Neural progenitor cell (in vitro differentiated cells): ENCODE data around the gene TNC. TPM values are rescaled to one million over a fixed set of nuclear protein-coding genes. Genes with fewer than 3 reads are reported as not detected.

Experiments used
- DNase-seq: peaks from one replicate; pipeline ENCODE4 v3.0.0-alpha.2; 2016; ENCODE audit warnings: low spot score
- H2AFZ ChIP-seq: fragments of 200-600 bp; sonication (generic); replicated peaks from 2 replicates; pipeline ENCODE4 v1.6.1; 2016; ENCODE audit warnings: antibody characterized with exemption
- H3F3A ChIP-seq: fragments of 200-600 bp; sonication (generic); 2 replicates; pipeline ENCODE4 v1.6.1; 2016; ENCODE audit warnings: antibody characterized with exemption, low read depth
- H3K27ac ChIP-seq: fragments of 200-600 bp; sonication (generic); 2 replicates; pipeline ENCODE4 v1.5.1; 2016; ENCODE audit warnings: mild to moderate bottlenecking
- H3K27me3 ChIP-seq: fragments of 200-600 bp; sonication (generic); 2 replicates; pipeline ENCODE4 v1.6.1; 2016; ENCODE audit warnings: mild to moderate bottlenecking, moderate library complexity
- H3K36me3 ChIP-seq: fragments of 200-600 bp; sonication (generic); 2 replicates; pipeline ENCODE4 v1.5.1; 2016
- H3K4me1 ChIP-seq: fragments of 200-600 bp; sonication (generic); 2 replicates; pipeline ENCODE4 v1.6.1; 2016; ENCODE audit warnings: mixed run types
- H3K4me2 ChIP-seq: fragments of 200-600 bp; sonication (generic); 2 replicates; pipeline ENCODE4 v1.6.1; 2016
- H3K4me3 ChIP-seq: fragments of 200-600 bp; sonication (generic); 2 replicates; pipeline ENCODE4 v1.5.1; 2016
- H3K79me2 ChIP-seq: fragments of 200-600 bp; sonication (generic); 2 replicates; pipeline ENCODE4 v1.6.1; 2016; ENCODE audit warnings: low read depth
- H3K9ac ChIP-seq: fragments of 200-600 bp; sonication (generic); 2 replicates; pipeline ENCODE4 v1.6.1; 2016
- H3K9me3 ChIP-seq: fragments of 200-600 bp; sonication (generic); 2 replicates; pipeline ENCODE4 v1.5.1; 2016; ENCODE audit warnings: low read depth
- H4K20me1 ChIP-seq: fragments of 200-600 bp; sonication (generic); 2 replicates; pipeline ENCODE4 v1.6.1; 2016; ENCODE audit warnings: low read depth
- H3K27ac Mint-ChIP-seq: 3 replicates; pipeline ENCODE4 v1.8.0; 2021; ENCODE audit warnings: mixed read lengths
- H3K27me3 Mint-ChIP-seq: 2 replicates; pipeline ENCODE4 v1.8.0; 2022; ENCODE audit warnings: low read depth, mild to moderate bottlenecking, inconsistent platforms, moderate library complexity, mixed read lengths; ENCODE audit not compliant: insufficient read depth
- H3K36me3 Mint-ChIP-seq: 3 replicates; pipeline ENCODE4 v1.8.0; 2021; ENCODE audit warnings: mixed read lengths
- H3K4me1 Mint-ChIP-seq: 3 replicates; pipeline ENCODE4 v1.8.0; 2021; ENCODE audit warnings: mixed read lengths
- H3K4me3 Mint-ChIP-seq: 3 replicates; pipeline ENCODE4 v1.8.0; 2021; ENCODE audit warnings: mild to moderate bottlenecking, moderate library complexity, mixed read lengths
- H3K9me3 Mint-ChIP-seq: 3 replicates; pipeline ENCODE4 v1.8.0; 2020; ENCODE audit warnings: mixed read lengths
- EZH2 ChIP-seq: fragments of 200-600 bp; sonication (generic); IDR thresholded peaks from 2 replicates; pipeline ENCODE4 v1.6.1; 2017; ENCODE audit warnings: antibody characterized with exemption, mild to moderate bottlenecking, moderate library complexity
- EZH2phosphoT487 ChIP-seq: fragments of 200-600 bp; sonication (generic); IDR thresholded peaks from 2 replicates; pipeline ENCODE4 v1.6.1; 2017; ENCODE audit warnings: antibody characterized with exemption
- total RNA-seq: library from RNA; depleted of rRNA; stranded (reverse); fragments of >200 nt; gene quantifications from 2 replicates; pipeline ENCODE4 v1.2.3, GENCODE V29; 2015; ENCODE audit warnings: low replicate concordance
- TF ChIP-seq, protein P1 (sequence below): fragments of 200-600 bp; sonication (generic); IDR thresholded peaks from 2 replicates; pipeline ENCODE4 v1.5.1; 2017; ENCODE audit warnings: antibody characterized with exemption, mild to moderate bottlenecking

TNC gene
- total RNA-seq, 1 donor from 2014 or later, result 54.9 TPM

- Histone ChIP-seq H3K36me3 (no peaks in the 10 kb centered on the region), H3K4me1 (peaks cover 10% of the 10 kb centered on the region)
- no peaks in the 10 kb centered on the region for H3K9me3 Mint-ChIP-seq
Measured at GRCh38 chr9:115025721-115026120, 92.2 kb downstream of the TNC start.

GRCh38 chr9:115024925-115025535 is 92.9 kb downstream of the TNC start:
- H3K79me2 ChIP-seq, result no peaks in the 10 kb centered on the region
- Mint-ChIP-seq H3K27ac (no peak overlapping the region), H3K36me3 (peaks cover 6% of the 10 kb centered on the region), H3K9me3 (no peaks in the 10 kb centered on the region), H3K4me1 (peaks cover 6% of the 10 kb centered on the region), H3K4me3 (no peak overlapping the region), H3K27me3 (peaks cover 3% of the 10 kb centered on the region)
- H3K4me2 ChIP-seq, result no peak overlapping the region
- H3K27ac ChIP-seq, result peak overlapping the region; percentile 0
- TF ChIP-seq, protein P1, sequence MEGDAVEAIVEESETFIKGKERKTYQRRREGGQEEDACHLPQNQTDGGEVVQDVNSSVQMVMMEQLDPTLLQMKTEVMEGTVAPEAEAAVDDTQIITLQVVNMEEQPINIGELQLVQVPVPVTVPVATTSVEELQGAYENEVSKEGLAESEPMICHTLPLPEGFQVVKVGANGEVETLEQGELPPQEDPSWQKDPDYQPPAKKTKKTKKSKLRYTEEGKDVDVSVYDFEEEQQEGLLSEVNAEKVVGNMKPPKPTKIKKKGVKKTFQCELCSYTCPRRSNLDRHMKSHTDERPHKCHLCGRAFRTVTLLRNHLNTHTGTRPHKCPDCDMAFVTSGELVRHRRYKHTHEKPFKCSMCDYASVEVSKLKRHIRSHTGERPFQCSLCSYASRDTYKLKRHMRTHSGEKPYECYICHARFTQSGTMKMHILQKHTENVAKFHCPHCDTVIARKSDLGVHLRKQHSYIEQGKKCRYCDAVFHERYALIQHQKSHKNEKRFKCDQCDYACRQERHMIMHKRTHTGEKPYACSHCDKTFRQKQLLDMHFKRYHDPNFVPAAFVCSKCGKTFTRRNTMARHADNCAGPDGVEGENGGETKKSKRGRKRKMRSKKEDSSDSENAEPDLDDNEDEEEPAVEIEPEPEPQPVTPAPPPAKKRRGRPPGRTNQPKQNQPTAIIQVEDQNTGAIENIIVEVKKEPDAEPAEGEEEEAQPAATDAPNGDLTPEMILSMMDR, result no peak
- TF ChIP-seq EZH2phosphoT487 (no peak), EZH2 (no peak)
- H4K20me1 ChIP-seq, result no peaks in the 10 kb centered on the region
- H3K4me1 ChIP-seq, result peaks cover 10% of the 10 kb centered on the region
- H3K27me3 ChIP-seq, result no peaks in the 10 kb centered on the region
- H2AFZ ChIP-seq, result no peak overlapping the region
- H3K4me3 ChIP-seq, result no peak overlapping the region
- H3K9me3 ChIP-seq, result no peaks in the 10 kb centered on the region
- H3F3A ChIP-seq, result no peaks in the 10 kb centered on the region
- H3K36me3 ChIP-seq, result no peaks in the 10 kb centered on the region
- no peak overlapping the region for H3K9ac ChIP-seq
- DNase-seq, result peak; percentile 11

More at GRCh38 chr9:115025721-115026120, 92.2 kb downstream of the TNC start:
- Mint-ChIP-seq H3K27me3 (peaks cover 3% of the 10 kb centered on the region), H3K27ac (no peak overlapping the region), H3K4me1 (peaks cover 6% of the 10 kb centered on the region), H3K4me3 (no peak overlapping the region), H3K36me3 (peaks cover 6% of the 10 kb centered on the region)
- Histone ChIP-seq H3K9me3 (no peaks in the 10 kb centered on the region), H3F3A (no peaks in the 10 kb centered on the region), H3K79me2 (no peaks in the 10 kb centered on the region), H3K9ac (no peak overlapping the region), H3K4me3 (no peak overlapping the region), H3K27ac (no peak overlapping the region), H3K27me3 (no peaks in the 10 kb centered on the region), H4K20me1 (no peaks in the 10 kb centered on the region), H3K4me2 (no peak overlapping the region), H2AFZ (no peak overlapping the region)
- DNase-seq, result no peak
- TF ChIP-seq EZH2 (no peak), EZH2phosphoT487 (no peak)
- TF ChIP-seq, protein P1, result no peak

DNA sequence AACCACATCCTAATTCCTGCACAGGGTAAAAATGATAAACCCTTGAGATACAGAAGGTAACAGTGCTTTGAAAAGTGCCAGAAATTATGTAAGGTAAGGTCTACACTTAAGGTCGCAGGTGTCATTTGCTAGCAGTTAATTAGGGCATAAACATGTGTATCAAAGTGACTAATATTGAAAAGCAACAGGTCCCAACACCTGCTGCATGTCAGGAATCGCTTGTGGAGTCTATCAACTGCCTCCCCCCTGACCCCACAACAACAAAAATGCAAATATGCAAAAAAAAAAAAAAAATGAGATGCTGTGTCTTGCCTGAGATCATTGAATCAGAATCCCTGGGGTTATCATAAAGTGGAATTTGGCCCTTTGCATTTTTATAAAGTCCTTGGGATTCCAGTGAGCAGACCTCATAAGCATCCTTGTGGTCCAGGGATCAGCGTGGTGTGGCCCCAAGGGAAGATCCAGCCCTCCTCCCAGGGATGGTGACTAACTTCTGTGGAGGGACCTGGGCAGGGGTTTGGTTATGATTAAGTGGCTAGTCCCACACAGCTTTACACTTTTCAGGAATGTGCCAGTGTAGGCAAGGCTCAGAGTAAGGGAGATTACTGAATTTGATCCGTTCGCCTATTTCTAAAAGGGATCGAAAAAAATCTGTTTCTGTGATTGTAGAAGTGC is 95.1 kb downstream of the TNC start:
- no peaks in the 10 kb centered on the region for H3K9me3 ChIP-seq
- H3K9ac ChIP-seq, result no peak overlapping the region
- no peak overlapping the region for H3K4me3 ChIP-seq
- H3K27ac ChIP-seq, result no peak overlapping the region
- Mint-ChIP-seq H3K27me3 (peaks cover 4% of the 10 kb centered on the region), H3K9me3 (no peaks in the 10 kb centered on the region), H3K4me1 (peaks cover 6% of the 10 kb centered on the region), H3K27ac (no peak overlapping the region), H3K4me3 (no peak overlapping the region), H3K36me3 (peaks cover 6% of the 10 kb centered on the region)
- H4K20me1 ChIP-seq, result no peaks in the 10 kb centered on the region
- H2AFZ ChIP-seq, result no peak overlapping the region
- peaks cover 10% of the 10 kb centered on the region for H3K4me1 ChIP-seq
- H3F3A ChIP-seq, result no peaks in the 10 kb centered on the region
- DNase-seq, result no peak
- no peaks in the 10 kb centered on the region for H3K79me2 ChIP-seq
- TF ChIP-seq EZH2, result no peak
- no peak for TF ChIP-seq EZH2phosphoT487
- TF ChIP-seq, protein P1, result no peak
- H3K4me2 ChIP-seq, result no peak overlapping the region
- no peaks in the 10 kb centered on the region for H3K36me3 ChIP-seq
- no peaks in the 10 kb centered on the region for H3K27me3 ChIP-seq
